ENCODE results near the gene AURKAIP1.

AURKAIP1 gene

DNA sequence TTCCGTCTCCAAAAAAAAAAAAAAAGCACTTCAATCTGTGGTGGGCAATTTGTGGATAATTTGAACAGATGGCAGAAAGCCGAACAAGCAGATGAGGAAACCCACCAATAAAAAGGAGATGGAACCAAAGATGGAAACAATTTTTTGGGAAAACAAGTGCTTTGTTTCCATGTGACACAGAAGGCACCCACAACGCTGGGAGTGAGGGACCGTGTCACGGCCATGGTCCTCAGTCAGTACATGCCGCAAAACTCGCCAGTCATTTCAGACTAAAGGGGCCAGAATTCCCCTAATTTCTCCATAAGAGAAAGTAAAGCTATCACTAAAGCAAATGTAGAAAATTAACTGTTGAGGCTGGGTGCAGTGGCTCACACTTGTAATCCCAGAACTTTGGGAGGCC is 19.1 kb upstream of the AURKAIP1 start:
- H3K27ac ChIP-seq (replicated peaks), result no peak overlapping the region
- no peak for DNase-seq (ENCODE audit: low read depth in 1 of 2, low spot score in 1 of 2)
- no peaks in the 10 kb centered on the region for H3K27me3 ChIP-seq (ENCODE audit: insufficient read depth, poor library complexity, severe bottlenecking)
- H3K4me3 ChIP-seq (replicated peaks; ENCODE audit: insufficient read depth, low read length), result no peak overlapping the region
- TF ChIP-seq GABPA (IDR thresholded peaks at IDR 0.05; ENCODE audit: low read depth) (no peak), POLR2AphosphoS5 (IDR thresholded peaks at IDR 0.05; ENCODE audit: low read depth) (no peak), SPI1 (IDR thresholded peaks at IDR 0.05; ENCODE audit: borderline replicate concordance, low read depth) (no peak)
- TF ChIP-seq, protein P1, sequence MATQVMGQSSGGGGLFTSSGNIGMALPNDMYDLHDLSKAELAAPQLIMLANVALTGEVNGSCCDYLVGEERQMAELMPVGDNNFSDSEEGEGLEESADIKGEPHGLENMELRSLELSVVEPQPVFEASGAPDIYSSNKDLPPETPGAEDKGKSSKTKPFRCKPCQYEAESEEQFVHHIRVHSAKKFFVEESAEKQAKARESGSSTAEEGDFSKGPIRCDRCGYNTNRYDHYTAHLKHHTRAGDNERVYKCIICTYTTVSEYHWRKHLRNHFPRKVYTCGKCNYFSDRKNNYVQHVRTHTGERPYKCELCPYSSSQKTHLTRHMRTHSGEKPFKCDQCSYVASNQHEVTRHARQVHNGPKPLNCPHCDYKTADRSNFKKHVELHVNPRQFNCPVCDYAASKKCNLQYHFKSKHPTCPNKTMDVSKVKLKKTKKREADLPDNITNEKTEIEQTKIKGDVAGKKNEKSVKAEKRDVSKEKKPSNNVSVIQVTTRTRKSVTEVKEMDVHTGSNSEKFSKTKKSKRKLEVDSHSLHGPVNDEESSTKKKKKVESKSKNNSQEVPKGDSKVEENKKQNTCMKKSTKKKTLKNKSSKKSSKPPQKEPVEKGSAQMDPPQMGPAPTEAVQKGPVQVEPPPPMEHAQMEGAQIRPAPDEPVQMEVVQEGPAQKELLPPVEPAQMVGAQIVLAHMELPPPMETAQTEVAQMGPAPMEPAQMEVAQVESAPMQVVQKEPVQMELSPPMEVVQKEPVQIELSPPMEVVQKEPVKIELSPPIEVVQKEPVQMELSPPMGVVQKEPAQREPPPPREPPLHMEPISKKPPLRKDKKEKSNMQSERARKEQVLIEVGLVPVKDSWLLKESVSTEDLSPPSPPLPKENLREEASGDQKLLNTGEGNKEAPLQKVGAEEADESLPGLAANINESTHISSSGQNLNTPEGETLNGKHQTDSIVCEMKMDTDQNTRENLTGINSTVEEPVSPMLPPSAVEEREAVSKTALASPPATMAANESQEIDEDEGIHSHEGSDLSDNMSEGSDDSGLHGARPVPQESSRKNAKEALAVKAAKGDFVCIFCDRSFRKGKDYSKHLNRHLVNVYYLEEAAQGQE (IDR thresholded peaks at IDR 0.05; ENCODE audit: insufficient replicate concordance, low read depth), result no peak
- TF ChIP-seq, protein P2, sequence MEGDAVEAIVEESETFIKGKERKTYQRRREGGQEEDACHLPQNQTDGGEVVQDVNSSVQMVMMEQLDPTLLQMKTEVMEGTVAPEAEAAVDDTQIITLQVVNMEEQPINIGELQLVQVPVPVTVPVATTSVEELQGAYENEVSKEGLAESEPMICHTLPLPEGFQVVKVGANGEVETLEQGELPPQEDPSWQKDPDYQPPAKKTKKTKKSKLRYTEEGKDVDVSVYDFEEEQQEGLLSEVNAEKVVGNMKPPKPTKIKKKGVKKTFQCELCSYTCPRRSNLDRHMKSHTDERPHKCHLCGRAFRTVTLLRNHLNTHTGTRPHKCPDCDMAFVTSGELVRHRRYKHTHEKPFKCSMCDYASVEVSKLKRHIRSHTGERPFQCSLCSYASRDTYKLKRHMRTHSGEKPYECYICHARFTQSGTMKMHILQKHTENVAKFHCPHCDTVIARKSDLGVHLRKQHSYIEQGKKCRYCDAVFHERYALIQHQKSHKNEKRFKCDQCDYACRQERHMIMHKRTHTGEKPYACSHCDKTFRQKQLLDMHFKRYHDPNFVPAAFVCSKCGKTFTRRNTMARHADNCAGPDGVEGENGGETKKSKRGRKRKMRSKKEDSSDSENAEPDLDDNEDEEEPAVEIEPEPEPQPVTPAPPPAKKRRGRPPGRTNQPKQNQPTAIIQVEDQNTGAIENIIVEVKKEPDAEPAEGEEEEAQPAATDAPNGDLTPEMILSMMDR (IDR thresholded peaks at IDR 0.05; ENCODE audit: insufficient read depth, low read length), result no peak

DNA sequence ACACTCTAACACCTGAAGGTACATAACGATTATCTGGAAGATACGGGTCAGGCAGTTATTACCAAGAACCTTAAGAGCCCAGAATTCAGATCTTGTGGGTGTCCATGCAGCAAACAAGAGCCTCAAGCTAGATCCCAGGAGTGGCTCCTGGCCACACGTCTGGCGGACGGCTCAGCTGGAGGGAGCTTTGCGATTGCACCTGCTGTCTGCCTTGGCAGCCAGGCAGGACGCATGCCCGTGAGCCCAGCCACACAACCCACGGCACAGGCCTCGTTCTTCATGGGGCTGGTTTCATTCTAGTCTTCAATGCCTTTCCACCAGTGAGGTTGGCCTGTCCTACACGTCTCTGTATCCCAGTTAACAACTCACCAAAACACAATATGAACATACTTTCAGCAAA is 18.4 kb upstream of the AURKAIP1 start:
- H3K4me3 ChIP-seq (replicated peaks; ENCODE audit: insufficient read depth, low read length), result no peak overlapping the region
- no peaks in the 10 kb centered on the region for H3K27me3 ChIP-seq (ENCODE audit: insufficient read depth, poor library complexity, severe bottlenecking)
- TF ChIP-seq GABPA (IDR thresholded peaks at IDR 0.05; ENCODE audit: low read depth) (no peak), SPI1 (IDR thresholded peaks at IDR 0.05; ENCODE audit: borderline replicate concordance, low read depth) (no peak), POLR2AphosphoS5 (IDR thresholded peaks at IDR 0.05; ENCODE audit: low read depth) (no peak)
- TF ChIP-seq, protein P2 (IDR thresholded peaks at IDR 0.05; ENCODE audit: insufficient read depth, low read length), result no peak
- TF ChIP-seq, protein P1 (IDR thresholded peaks at IDR 0.05; ENCODE audit: insufficient replicate concordance, low read depth), result no peak
- H3K27ac ChIP-seq (replicated peaks), result no peak overlapping the region
- DNase-seq (ENCODE audit: low read depth in 1 of 2, low spot score in 1 of 2), result no peak

DNA sequence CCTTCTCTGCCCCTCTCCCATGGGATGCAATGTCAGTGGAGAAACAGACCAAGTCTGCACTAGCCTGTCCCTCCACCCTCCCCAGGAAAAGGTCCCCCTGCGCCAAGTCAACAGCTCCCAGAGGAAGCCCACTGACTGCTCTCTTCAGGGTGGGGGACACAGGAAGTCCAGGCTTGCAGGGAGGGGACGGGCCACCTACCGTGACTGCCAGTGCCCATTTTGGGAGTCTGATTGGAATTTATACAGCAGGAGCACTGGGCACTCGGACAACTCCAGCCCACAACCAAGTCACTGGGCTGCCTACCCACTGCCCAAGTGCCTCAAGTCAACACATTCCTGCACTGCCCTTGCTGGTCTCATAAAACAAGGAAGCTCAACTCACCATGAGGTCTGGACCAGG is 18.0 kb upstream of the AURKAIP1 start:
- Histone ChIP-seq H3K27ac (replicated peaks) (no peak overlapping the region), H3K4me3 (replicated peaks; ENCODE audit: insufficient read depth, low read length) (no peak overlapping the region), H3K27me3 (ENCODE audit: insufficient read depth, poor library complexity, severe bottlenecking) (no peaks in the 10 kb centered on the region)
- TF ChIP-seq POLR2AphosphoS5 (IDR thresholded peaks at IDR 0.05; ENCODE audit: low read depth) (no peak), GABPA (IDR thresholded peaks at IDR 0.05; ENCODE audit: low read depth) (no peak), SPI1 (IDR thresholded peaks at IDR 0.05; ENCODE audit: borderline replicate concordance, low read depth) (no peak)
- TF ChIP-seq, protein P2 (IDR thresholded peaks at IDR 0.05; ENCODE audit: insufficient read depth, low read length), result no peak
- TF ChIP-seq, protein P1 (IDR thresholded peaks at IDR 0.05; ENCODE audit: insufficient replicate concordance, low read depth), result no peak
- no peak for DNase-seq (ENCODE audit: low read depth in 1 of 2, low spot score in 1 of 2)

All from HL-60 (cell line).